ENCODE measurements around the gene RERE. TPM values are rescaled to one million over a fixed set of nuclear protein-coding genes. Genes with fewer than 3 reads are reported as not detected.
A peak's percentile ranks its signal among the peaks of the same experiment; 100 is the strongest.

RERE gene
- total and polyA plus RNA-seq, 12 donors, result 33.4 to 146 (median 72.7) TPM

GRCh38 chr1:8343464-8344001, 473.9 kb downstream of the RERE start:
- intact Hi-C loops (cut with DNase I), result no loop called here
- Histone ChIP-seq H3K36me3 (replicated peaks in 1 of 2) (no peaks in the 10 kb centered on the region), H3K4me1 (replicated peaks in 1 of 2) (peaks cover 12 to 13% of the 10 kb centered on the region in 2 donors), H3K4me3 (peak overlapping the region in 1 of 4 donors; percentile 12), H3K27ac (peak overlapping the region; percentile 59 to 94 (median 79)), H3K9me3 (replicated peaks in 1 of 3) (no peaks in the 10 kb centered on the region), H3K27me3 (no peaks in the 10 kb centered on the region)
- DNase-seq, result peak; percentile 74 to 92 (median 89)
- TF ChIP-seq POLR2A (IDR thresholded peaks at IDR 0.05) (peak in 1 of 2 donors; percentile 60), CTCF (IDR thresholded peaks at IDR 0.05) (peak in 1 of 6 experiments; percentile 3)
- WGBS, 4 donors, result 23 to 36% (median 30%) methylated on average over 13 to 32 of the region's 32 CpGs

- Histone ChIP-seq H3K4me3 (no peak overlapping the region), H3K27ac (peak overlapping the region; percentile 59 to 94 (median 79)), H3K27me3 (no peaks in the 10 kb centered on the region), H3K9me3 (replicated peaks in 1 of 3) (no peaks in the 10 kb centered on the region), H3K36me3 (replicated peaks in 1 of 2) (no peaks in the 10 kb centered on the region), H3K4me1 (replicated peaks in 1 of 2) (peaks cover 12 to 13% of the 10 kb centered on the region in 2 donors)
- no peak for TF ChIP-seq POLR2A (IDR thresholded peaks at IDR 0.05)
- TF ChIP-seq CTCF (IDR thresholded peaks at IDR 0.05), result no peak
- DNase-seq, result no peak
- WGBS, 4 donors, result 45 to 78% (median 55%) methylated on average over 3 to 11 of the region's 11 CpGs
- intact Hi-C loops (cut with DNase I), result no loop called here
These were observed 474.4 kb downstream of the RERE start for GRCh38 chr1:8343044-8343443.

- peak overlapping the region in 1 of 5 donors; percentile 69 for H3K27ac ChIP-seq
- no peak for TF ChIP-seq CTCF (IDR thresholded peaks at IDR 0.05)
- no peak for TF ChIP-seq POLR2A (IDR thresholded peaks at IDR 0.05)
- no peaks in the 10 kb centered on the region for H3K9me3 ChIP-seq (replicated peaks in 1 of 3)
- no peak overlapping the region for H3K4me3 ChIP-seq
- peaks cover 12 to 13% of the 10 kb centered on the region in 2 donors for H3K4me1 ChIP-seq (replicated peaks in 1 of 2)
- no peaks in the 10 kb centered on the region for H3K27me3 ChIP-seq
- peak in 1 of 7 donors; percentile 50 for DNase-seq
- no peaks in the 10 kb centered on the region for H3K36me3 ChIP-seq (replicated peaks in 1 of 2)
- 83 to 90% (median 88%) methylated on average over 10 of the region's 10 CpGs for WGBS, 4 donors
- intact Hi-C loops (cut with DNase I), result no loop called here
These were observed 475.1 kb downstream of the RERE start for GRCh38 chr1:8342325-8342724.

DNA sequence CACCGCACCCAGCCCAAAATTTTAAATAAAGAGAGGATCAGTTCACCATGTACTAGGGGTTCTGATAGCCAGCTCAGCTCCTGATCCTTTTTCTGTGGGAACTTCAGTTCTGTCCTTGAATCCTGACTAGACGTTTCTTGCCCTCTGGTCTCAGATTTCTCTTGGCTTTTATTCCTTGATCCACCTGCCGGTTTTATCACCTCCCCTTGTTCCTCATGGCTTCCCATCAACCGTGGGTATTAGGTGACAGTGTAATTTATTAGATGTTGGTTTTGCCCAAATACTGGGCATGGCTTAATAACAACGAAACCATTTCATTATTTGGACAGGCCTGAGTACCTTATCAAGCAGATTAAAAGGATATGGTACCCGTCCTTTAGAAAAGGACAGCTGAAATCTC, 477.0 kb downstream of the RERE start:
- H3K4me1 ChIP-seq (replicated peaks in 1 of 2), result peaks cover 12 to 13% of the 10 kb centered on the region in 2 donors
- H3K4me3 ChIP-seq, result no peak overlapping the region
- no peak overlapping the region for H3K27ac ChIP-seq
- 74 to 83% (median 77%) methylated on average over 6 of the region's 6 CpGs for WGBS, 4 donors
- H3K36me3 ChIP-seq (replicated peaks in 1 of 2), result no peaks in the 10 kb centered on the region
- H3K9me3 ChIP-seq (replicated peaks in 1 of 3), result no peaks in the 10 kb centered on the region
- H3K27me3 ChIP-seq, result no peaks in the 10 kb centered on the region
- intact Hi-C loops (cut with DNase I), result no loop called here
- no peak for DNase-seq
- TF ChIP-seq POLR2A (IDR thresholded peaks at IDR 0.05), result no peak

DNA sequence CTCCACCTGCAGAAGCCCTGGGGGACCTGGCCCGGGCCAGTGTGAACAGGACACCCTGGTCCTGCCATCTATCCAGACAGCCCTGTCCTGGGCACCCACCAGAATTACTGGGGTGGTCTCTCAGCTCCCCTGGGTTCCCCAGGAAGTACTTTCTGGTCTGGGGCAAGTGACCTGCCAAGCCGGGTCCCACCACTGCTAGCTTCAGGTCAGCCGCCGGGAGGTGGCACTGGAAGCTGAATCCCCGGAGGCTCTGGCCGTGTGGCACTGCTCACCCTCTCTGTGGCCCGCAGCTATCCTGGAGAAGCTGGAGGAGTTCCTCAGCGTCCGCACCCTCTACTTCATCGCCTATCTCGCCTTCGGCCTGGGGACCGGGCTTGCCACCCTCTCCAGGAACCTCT, 478.2 kb downstream of the RERE start:
- no peak for DNase-seq
- Histone ChIP-seq H3K36me3 (replicated peaks in 1 of 2) (no peaks in the 10 kb centered on the region), H3K4me3 (no peak overlapping the region), H3K9me3 (replicated peaks in 1 of 3) (no peaks in the 10 kb centered on the region), H3K27ac (no peak overlapping the region), H3K4me1 (replicated peaks in 1 of 2) (peaks cover 11 to 13% of the 10 kb centered on the region in 2 donors), H3K27me3 (no peaks in the 10 kb centered on the region)
- intact Hi-C loops (cut with DNase I), result no loop called here
- TF ChIP-seq POLR2A (IDR thresholded peaks at IDR 0.05), result no peak
- no peak for TF ChIP-seq CTCF (IDR thresholded peaks at IDR 0.05)
- WGBS, 4 donors, result 93 to 100% (median 95%) methylated on average over 8 to 13 of the region's 13 CpGs

Data from adrenal gland (tissue), 12 donors.